Activated CD4-positive, alpha-beta T cell treated with anti-CD3 and anti-CD28 coated beads, Interleukin-2, amount 10 ng/mL, durations not matched to agents 7 days and 5 days (primary cell): ENCODE results near the gene RPAP3. TPM values are rescaled to one million over a fixed set of nuclear protein-coding genes. Genes with fewer than 3 reads are reported as not detected.
"Not testable (repeated sequence)": the region's sequence is repeated elsewhere in the genome, so short reads cannot be mapped to it uniquely, and the experiment has no call there.

Experiments
- CTCF ChIA-PET: fragments of 350-600 bp; sonication (Branson Sonifier 250); formaldehyde crosslinking; loops from one replicate; lab custom pipeline; 2021; ENCODE audit warnings: antibody characterized with exemption; lab: Charles Lee
- POLR2A ChIA-PET: fragments of 350-600 bp; sonication (Branson Sonifier 250); formaldehyde crosslinking; loops from one replicate; lab custom pipeline; 2021; ENCODE audit warnings: antibody characterized with exemption; lab: Charles Lee
- DNase-seq: peaks from one replicate; pipeline ENCODE4 v3.0.0-alpha.2; 2020
- H3K27ac Mint-ChIP-seq: one replicate; pipeline ENCODE4 v1.8.0; 2021; ENCODE audit warnings: mild to moderate bottlenecking, moderate library complexity, mixed read lengths
- H3K27me3 Mint-ChIP-seq: one replicate; pipeline ENCODE4 v1.8.0; 2021; ENCODE audit warnings: mixed read lengths
- H3K36me3 Mint-ChIP-seq: one replicate; pipeline ENCODE4 v1.8.0; 2021; ENCODE audit warnings: low read depth, mixed read lengths
- H3K4me1 Mint-ChIP-seq: one replicate; pipeline ENCODE4 v1.8.0; 2021; ENCODE audit warnings: mixed read lengths
- H3K4me3 Mint-ChIP-seq: one replicate; pipeline ENCODE4 v1.8.0; 2021; ENCODE audit warnings: mild to moderate bottlenecking, moderate library complexity, mixed read lengths
- H3K9me3 Mint-ChIP-seq: one replicate; pipeline ENCODE4 v1.8.0; 2021; ENCODE audit warnings: mixed read lengths
- total RNA-seq, 2 experiments: library from RNA; stranded (reverse); gene quantifications; one replicate each; pipeline ENCODE4 v1.2.3, GENCODE V29; 2021

RPAP3 gene
- total RNA-seq, 2 experiments from 2014 or later: 40.3 to 42.9 TPM

DNA sequence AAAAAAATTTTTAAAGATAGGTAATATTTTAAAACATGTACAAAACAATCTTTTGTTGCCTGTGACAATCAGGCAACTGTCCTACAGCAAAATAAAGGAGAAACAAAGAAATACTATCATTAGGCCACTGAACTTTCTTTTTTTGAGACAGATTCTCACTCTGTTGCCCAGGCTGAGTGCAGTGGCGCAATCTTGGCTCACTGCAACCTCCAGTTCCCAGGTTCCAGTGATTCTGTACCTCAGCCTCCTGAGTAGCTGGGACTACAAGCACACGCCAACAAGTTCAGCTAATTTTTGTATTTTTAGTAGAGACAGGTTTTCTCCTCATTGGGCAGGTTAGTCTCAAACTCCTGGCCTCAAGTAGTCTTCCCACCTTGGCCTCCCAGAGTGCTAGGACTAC, 16.6 kb downstream of the RPAP3 start:
- ChIA-PET POLR2A (no interaction called here), CTCF (no interaction called here)
- H3K27ac Mint-ChIP-seq: no peak overlapping the region
- no peaks in the 10 kb centered on the region for H3K9me3 Mint-ChIP-seq
- peaks cover 47% of the 10 kb centered on the region for H3K36me3 Mint-ChIP-seq
- no peaks in the 10 kb centered on the region for H3K4me1 Mint-ChIP-seq
- no peak for DNase-seq
- no peaks in the 10 kb centered on the region for H3K27me3 Mint-ChIP-seq
- H3K4me3 Mint-ChIP-seq: no peak overlapping the region

DNA sequence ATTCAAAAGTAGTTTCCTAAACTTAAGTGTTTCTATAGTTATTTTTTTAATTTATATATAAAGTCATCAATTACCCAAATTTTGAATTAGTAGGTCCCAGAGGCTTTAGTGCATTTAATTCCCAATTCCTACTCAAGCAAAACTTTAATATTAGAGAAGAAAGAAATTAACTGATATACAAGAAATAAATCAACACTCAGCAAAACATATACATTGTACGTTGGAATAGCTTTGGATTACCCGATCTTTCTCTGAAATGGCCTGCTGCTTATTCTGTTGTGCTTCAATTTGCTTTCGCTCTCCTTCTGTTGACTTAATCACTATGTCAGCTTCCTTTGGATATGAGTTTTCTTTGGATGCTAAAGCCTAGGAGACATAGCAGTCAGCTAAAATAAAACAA, 18.2 kb downstream of the RPAP3 start:
- H3K27me3 Mint-ChIP-seq: no peaks in the 10 kb centered on the region
- H3K27ac Mint-ChIP-seq: no peak overlapping the region
- H3K9me3 Mint-ChIP-seq: no peaks in the 10 kb centered on the region
- ChIA-PET CTCF (interaction anchor here (1.3 to 1.5 kb wide), 2 partner anchors 8 to 55 kb away, joined by 3 read pairs; no protein-coding TSS in a partner anchor), POLR2A (no interaction called here)
- DNase-seq: no peak
- peaks cover 4% of the 10 kb centered on the region for H3K4me1 Mint-ChIP-seq
- H3K4me3 Mint-ChIP-seq: no peak overlapping the region
- H3K36me3 Mint-ChIP-seq: peaks cover 41% of the 10 kb centered on the region

DNA sequence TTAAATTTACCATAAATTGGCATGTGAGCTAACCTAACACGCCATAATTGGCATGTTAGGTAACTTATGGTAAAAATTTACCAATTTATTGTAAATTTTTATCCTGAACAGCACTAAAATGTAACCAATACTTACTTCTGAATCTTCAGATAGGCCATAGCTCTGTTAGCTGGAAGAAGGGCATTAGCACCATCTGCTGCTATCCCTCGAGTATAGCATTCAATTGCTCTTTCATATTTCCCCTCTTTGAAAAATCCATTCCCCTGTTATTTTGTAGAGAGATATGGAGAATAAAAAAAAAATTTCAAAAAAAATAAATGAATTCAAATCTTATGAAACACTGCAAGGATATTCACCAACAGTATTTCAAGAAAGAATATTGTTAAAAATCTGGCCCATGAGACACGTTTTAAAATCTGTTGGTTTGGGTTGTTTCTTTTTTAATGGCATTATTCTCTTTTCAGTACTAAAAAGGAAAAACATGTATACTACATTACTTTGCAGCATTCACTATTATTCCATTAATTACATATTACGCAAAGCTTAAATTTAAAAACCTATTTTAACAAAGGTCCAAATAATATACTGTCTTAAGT, 19.1 kb downstream of the RPAP3 start:
- peak; percentile 49 for DNase-seq
- Mint-ChIP-seq H3K27ac (no peak overlapping the region), H3K27me3 (no peaks in the 10 kb centered on the region), H3K9me3 (no peaks in the 10 kb centered on the region), H3K4me3 (no peak overlapping the region), H3K4me1 (peaks cover 4% of the 10 kb centered on the region), H3K36me3 (peaks cover 34% of the 10 kb centered on the region)
- POLR2A ChIA-PET: no interaction called here
- CTCF ChIA-PET: interaction anchor here (0.7 to 1.5 kb wide), 4 partner anchors 9 to 56 kb away, joined by 3 to 6 read pairs (median 4); no protein-coding TSS in a partner anchor

DNA sequence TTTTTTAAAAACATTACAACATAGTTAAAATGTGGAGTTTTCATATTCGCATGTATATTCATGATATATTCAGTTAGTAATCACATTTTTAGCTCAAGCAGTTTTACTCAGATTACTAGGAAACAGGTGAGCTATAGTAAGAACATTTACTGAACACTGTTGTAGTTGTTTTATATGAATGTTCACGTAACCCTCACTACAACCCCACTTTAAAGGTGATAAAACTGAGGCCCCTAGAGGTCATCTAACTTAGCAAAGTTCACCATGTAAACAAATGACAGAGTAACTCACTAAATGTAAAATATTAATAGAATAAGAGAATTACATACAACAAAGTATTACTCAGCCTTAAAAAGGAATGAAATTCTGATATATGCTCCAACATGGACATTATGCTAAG, 26.0 kb downstream of the RPAP3 start:
- ChIA-PET CTCF (interaction anchor here (1.2 kb wide), 1 partner anchor 647 kb away, joined by 3 read pairs; no protein-coding TSS in a partner anchor), POLR2A (no interaction called here)
- Mint-ChIP-seq H3K27me3 (no peaks in the 10 kb centered on the region), H3K9me3 (no peaks in the 10 kb centered on the region), H3K27ac (no peak overlapping the region), H3K36me3 (peaks cover 66% of the 10 kb centered on the region), H3K4me1 (peaks cover 13% of the 10 kb centered on the region), H3K4me3 (no peak overlapping the region)
- no peak for DNase-seq

DNA sequence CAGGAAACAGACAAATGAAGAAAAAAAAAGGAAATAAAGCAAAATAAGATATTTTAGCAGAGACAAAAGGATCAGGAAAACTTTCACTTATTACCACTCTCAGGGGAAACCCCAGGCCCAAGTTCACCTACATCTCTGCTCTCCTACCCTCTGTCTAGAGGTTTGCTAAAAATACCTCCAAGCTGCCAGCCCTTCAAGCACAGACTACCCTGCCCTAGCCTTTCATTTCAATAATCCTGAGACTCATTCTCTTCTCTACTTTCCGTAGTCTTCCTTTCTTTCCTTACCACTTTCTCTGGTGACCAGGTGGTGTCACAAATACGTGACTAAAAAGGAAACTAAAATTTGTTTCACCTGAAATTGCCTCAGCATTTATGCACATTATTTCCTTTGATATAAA, 33.8 kb downstream of the RPAP3 start:
- H3K27me3 Mint-ChIP-seq: no peaks in the 10 kb centered on the region
- ChIA-PET CTCF (no interaction called here), POLR2A (no interaction called here)
- no peak overlapping the region for H3K27ac Mint-ChIP-seq
- peaks cover 61% of the 10 kb centered on the region for H3K36me3 Mint-ChIP-seq
- no peak for DNase-seq
- H3K4me3 Mint-ChIP-seq: no peak overlapping the region
- H3K9me3 Mint-ChIP-seq: no peaks in the 10 kb centered on the region
- peaks cover 16% of the 10 kb centered on the region for H3K4me1 Mint-ChIP-seq

DNA sequence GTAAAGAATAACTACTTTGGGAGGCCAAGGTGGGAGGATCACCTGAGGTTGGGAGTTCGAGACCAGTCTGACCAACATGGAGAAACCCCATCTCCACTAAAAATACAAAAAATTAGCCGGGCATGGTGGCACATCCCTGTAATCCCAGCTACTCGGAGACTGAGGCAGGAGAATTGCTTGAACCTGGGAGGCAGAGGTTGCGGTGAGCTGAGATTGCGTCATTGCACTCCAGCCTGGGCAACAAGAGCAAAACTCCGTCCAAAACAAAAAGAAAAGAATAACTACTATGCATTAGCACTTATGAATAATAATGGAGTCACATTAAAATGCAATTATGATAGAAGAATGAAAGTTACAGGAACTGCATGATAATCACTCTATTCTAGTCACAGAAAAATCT, 37.9 kb downstream of the RPAP3 start:
- H3K36me3 Mint-ChIP-seq: peaks cover 44% of the 10 kb centered on the region
- H3K9me3 Mint-ChIP-seq, POLR2A ChIA-PET, H3K4me1 Mint-ChIP-seq, H3K27ac Mint-ChIP-seq, DNase-seq, H3K4me3 Mint-ChIP-seq, H3K27me3 Mint-ChIP-seq, CTCF ChIA-PET: not testable (repeated sequence)

DNA sequence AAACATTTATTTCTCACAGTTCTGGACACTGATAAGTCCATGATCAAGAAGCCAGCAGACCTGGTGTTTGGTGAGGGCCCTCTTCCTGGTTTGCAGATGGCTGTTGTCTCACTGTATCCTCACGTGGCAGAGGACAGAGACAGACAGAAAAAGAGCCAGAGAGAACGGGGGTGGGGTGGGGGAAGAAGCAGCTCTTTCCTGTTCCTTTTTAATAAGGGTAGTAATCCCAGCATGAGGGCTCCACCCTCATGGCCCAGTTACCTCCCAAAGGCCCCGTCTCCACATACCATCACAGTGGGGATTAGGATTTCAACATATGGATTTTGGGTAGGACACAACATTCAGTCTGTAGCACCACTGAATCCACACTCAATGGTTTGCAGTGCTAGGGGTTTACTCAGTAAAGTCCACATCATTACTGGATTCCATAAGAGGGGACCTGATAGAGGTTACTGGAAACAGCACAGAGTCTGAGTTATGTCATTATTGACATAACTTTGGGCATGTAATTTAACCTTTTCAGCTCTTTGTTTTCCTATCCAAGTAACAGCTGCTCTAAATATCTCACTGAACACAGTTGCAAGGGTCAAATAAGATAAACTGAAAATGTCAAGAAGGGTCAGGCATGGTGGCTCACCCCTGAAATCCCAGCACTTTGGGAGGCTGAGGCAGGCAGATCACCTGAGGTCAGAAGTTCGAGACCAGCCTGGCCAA, 53.2 kb downstream of the RPAP3 start:
- ChIA-PET CTCF (interaction anchor here (0.6 to 1.4 kb wide), 4 partner anchors 9 to 36 kb away, joined by 3 to 5 read pairs (median 4); no protein-coding TSS in a partner anchor), POLR2A (no interaction called here)
- H3K27ac Mint-ChIP-seq: no peak overlapping the region
- H3K9me3 Mint-ChIP-seq: no peaks in the 10 kb centered on the region
- H3K4me1 Mint-ChIP-seq: peaks cover 11% of the 10 kb centered on the region
- DNase-seq: no peak
- no peaks in the 10 kb centered on the region for H3K27me3 Mint-ChIP-seq
- no peak overlapping the region for H3K4me3 Mint-ChIP-seq
- H3K36me3 Mint-ChIP-seq: no peaks in the 10 kb centered on the region

DNA sequence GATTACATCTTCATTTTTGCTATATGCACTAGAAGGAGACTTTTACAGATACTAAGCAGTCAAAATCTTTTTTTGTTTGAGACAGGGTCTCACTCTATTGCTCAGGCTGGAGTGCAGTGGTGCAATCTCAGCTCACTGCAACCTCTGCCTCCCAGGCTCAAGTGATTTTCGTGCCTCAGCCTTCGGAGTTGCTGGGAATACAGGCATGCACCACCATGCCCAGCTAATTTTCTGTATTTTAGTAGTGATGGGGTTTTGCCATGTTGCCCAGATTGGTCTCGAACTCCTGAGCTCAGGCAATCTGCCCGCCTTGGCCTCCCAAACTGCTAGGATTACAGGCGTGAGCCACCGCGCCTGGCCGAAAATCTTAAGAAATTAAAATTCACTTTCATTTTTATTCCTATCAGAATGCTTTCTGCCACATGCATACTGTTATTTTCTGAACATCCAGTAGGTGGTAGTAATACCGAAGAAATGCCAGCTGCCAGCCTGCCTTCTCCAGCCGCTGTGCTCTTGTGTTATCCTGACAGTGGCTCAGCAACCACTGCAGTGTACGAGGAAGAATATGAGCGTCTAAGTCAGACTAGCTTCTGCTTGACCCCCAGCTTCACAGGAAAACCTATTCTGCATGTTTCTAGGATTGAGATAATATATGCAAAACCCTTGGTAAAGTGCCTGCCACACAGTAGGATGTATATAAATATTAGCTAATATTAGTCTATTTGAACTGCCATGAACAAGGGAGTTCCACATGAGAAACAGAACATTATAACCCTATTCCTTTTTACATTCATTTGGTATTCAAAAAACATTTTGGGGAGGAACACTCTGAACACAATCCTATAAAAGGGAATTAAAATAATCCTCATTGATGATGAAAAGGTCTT, 54.2 kb downstream of the RPAP3 start:
- Mint-ChIP-seq H3K36me3 (no peaks in the 10 kb centered on the region), H3K4me3 (no peak overlapping the region), H3K27me3 (no peaks in the 10 kb centered on the region), H3K27ac (peak overlapping the region; percentile 21), H3K9me3 (no peaks in the 10 kb centered on the region), H3K4me1 (peaks cover 11% of the 10 kb centered on the region)
- DNase-seq: peak; percentile 66
- POLR2A ChIA-PET: interaction anchor here (0.6 kb wide), 1 partner anchor 345 kb away, joined by 4 read pairs; no protein-coding TSS in a partner anchor
- CTCF ChIA-PET: interaction anchor here (0.6 to 1.4 kb wide), 11 partner anchors 9 to 195 kb away, joined by 3 to 5 read pairs (median 3); no protein-coding TSS in a partner anchor

DNA sequence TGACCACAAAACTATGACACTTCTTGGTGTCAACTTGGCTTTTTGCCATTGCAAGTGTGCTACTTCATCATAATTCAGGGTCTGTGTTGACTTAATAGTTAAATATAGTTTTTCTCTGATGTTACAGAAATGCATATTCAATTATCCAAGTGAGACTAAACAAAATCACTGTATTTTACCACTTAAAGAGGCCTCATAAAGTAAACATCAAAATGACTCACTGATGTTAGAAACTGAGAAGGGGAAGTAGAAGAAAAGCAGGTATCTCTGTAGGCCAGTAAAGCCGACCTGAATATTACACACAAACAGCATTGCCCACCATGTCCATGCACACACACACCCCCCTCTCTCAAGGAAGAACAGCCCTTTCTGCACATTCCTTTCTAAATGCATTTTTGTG, 55.4 kb downstream of the RPAP3 start:
- Mint-ChIP-seq H3K4me3 (no peak overlapping the region), H3K4me1 (peaks cover 11% of the 10 kb centered on the region), H3K9me3 (no peaks in the 10 kb centered on the region), H3K36me3 (no peaks in the 10 kb centered on the region), H3K27me3 (no peaks in the 10 kb centered on the region), H3K27ac (no peak overlapping the region)
- no peak for DNase-seq
- CTCF ChIA-PET: no interaction called here
- POLR2A ChIA-PET: no interaction called here

DNA sequence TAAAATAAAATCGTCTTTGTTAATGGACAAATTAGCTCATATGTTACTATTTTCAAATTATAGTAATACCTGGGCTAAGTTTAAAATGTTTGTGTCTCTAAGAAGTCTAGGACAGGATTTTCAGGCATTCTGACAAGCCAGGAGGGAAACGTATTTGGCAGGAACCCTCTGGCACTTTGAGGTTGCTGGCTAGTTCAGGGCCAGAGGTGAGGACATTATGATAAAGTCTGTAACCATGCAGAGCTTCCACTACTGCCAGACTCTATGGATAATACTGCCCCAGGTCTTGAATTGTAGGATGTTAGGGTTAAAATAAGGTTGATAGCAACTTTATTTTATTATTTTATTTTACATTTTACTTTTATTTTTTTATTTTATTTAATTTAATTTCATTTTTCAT, 56.4 kb downstream of the RPAP3 start:
- DNase-seq: no peak
- H3K27me3 Mint-ChIP-seq: no peaks in the 10 kb centered on the region
- no peak overlapping the region for H3K4me3 Mint-ChIP-seq
- CTCF ChIA-PET: interaction anchor here (0.6 to 2.4 kb wide), 3 partner anchors 8 to 245 kb away, joined by 3 to 7 read pairs (median 3); no protein-coding TSS in a partner anchor
- peaks cover 4% of the 10 kb centered on the region for H3K36me3 Mint-ChIP-seq
- H3K9me3 Mint-ChIP-seq: peaks cover 4% of the 10 kb centered on the region
- POLR2A ChIA-PET: interaction anchor here (0.6 kb wide), 1 partner anchor 374 kb away, joined by 8 read pairs; no protein-coding TSS in a partner anchor
- H3K27ac Mint-ChIP-seq: no peak overlapping the region
- peaks cover 11% of the 10 kb centered on the region for H3K4me1 Mint-ChIP-seq

DNA sequence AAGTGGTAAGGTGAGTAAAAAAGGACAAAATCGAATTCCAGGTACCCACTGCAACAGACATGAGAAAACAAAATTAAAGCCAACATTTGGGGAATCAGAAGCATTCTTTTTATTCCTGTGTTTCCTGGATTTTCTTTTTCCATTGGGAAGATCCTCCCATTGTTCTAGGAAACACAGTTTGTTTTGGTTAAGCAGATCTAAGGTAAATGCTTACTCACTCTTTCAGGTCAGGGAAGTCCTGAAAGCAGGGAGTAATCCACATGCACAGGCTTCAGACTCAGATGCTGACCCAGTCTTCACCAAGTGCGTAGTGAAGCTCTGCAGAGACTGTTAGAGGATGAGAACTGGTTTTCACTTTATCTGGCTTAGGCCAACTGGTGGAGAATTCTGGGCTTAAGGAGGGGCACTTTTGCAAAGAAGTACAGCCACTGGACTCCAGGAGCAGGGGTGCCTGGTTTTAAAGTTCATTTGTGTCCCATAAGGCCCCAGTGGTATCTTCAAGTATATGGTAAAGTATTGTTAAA, 57.7 kb downstream of the RPAP3 start:
- peaks cover 9% of the 10 kb centered on the region for H3K9me3 Mint-ChIP-seq
- H3K4me3 Mint-ChIP-seq: no peak overlapping the region
- H3K27ac Mint-ChIP-seq: no peak overlapping the region
- CTCF ChIA-PET: interaction anchor here (1.3 to 2.4 kb wide), 2 partner anchors 10 to 11 kb away, joined by 3 to 7 read pairs; no protein-coding TSS in a partner anchor
- peaks cover 11% of the 10 kb centered on the region for H3K4me1 Mint-ChIP-seq
- no peaks in the 10 kb centered on the region for H3K27me3 Mint-ChIP-seq
- POLR2A ChIA-PET: no interaction called here
- peaks cover 10% of the 10 kb centered on the region for H3K36me3 Mint-ChIP-seq
- DNase-seq: no peak

DNA sequence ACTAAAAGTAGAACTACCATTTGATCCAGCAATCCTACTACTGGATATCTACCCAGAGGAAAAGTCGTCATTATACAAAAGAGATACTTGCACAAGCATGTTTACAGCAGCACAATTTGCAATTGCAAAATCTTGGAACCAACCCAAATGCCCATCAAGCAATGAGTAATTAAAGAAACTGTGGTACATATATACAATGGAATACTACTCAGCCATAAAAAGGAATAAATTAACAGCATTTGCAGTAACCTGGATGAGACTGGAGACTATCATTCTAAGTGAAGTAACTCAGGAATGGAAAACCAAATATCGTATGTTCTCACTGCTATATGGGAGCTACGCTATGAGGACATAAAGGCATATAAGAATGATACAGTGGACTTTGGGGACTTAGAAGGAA, 63.5 kb downstream of the RPAP3 start:
- H3K4me1 Mint-ChIP-seq, H3K27ac Mint-ChIP-seq, CTCF ChIA-PET, H3K27me3 Mint-ChIP-seq, H3K4me3 Mint-ChIP-seq, DNase-seq, POLR2A ChIA-PET: not testable (repeated sequence)
- Mint-ChIP-seq H3K9me3 (peaks cover 54% of the 10 kb centered on the region), H3K36me3 (peaks cover 60% of the 10 kb centered on the region)
